Measurements from ENCODE around the gene CALHM3.

CALHM3 gene

DNA sequence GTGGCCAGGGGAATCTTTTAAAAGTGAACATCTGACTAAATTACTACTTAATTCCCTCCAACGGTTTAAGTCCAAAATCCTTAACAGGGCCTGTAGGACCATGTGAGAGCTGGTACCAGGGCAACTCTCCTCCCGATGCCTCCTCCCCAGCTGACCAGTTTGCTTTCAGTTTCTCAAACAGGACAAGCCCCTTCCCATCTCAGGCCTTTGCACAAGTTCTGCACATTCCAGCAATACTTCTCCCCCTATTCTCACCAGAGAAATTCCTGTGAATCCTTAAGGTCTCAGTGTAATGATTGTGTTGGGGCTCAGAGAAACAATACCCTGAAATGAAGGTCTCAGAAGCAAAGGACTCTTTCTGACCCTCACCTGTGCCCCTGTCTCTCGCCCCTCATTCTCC, 12.3 kb downstream of the CALHM3 start:
- TF ChIP-seq, protein P1, sequence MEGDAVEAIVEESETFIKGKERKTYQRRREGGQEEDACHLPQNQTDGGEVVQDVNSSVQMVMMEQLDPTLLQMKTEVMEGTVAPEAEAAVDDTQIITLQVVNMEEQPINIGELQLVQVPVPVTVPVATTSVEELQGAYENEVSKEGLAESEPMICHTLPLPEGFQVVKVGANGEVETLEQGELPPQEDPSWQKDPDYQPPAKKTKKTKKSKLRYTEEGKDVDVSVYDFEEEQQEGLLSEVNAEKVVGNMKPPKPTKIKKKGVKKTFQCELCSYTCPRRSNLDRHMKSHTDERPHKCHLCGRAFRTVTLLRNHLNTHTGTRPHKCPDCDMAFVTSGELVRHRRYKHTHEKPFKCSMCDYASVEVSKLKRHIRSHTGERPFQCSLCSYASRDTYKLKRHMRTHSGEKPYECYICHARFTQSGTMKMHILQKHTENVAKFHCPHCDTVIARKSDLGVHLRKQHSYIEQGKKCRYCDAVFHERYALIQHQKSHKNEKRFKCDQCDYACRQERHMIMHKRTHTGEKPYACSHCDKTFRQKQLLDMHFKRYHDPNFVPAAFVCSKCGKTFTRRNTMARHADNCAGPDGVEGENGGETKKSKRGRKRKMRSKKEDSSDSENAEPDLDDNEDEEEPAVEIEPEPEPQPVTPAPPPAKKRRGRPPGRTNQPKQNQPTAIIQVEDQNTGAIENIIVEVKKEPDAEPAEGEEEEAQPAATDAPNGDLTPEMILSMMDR (IDR thresholded peaks at IDR 0.05; ENCODE audit: control insufficient read depth, insufficient read depth, low read depth, low read length, missing control alignments): no peak
- no peak for DNase-seq (ENCODE audit: low read depth)

DNA sequence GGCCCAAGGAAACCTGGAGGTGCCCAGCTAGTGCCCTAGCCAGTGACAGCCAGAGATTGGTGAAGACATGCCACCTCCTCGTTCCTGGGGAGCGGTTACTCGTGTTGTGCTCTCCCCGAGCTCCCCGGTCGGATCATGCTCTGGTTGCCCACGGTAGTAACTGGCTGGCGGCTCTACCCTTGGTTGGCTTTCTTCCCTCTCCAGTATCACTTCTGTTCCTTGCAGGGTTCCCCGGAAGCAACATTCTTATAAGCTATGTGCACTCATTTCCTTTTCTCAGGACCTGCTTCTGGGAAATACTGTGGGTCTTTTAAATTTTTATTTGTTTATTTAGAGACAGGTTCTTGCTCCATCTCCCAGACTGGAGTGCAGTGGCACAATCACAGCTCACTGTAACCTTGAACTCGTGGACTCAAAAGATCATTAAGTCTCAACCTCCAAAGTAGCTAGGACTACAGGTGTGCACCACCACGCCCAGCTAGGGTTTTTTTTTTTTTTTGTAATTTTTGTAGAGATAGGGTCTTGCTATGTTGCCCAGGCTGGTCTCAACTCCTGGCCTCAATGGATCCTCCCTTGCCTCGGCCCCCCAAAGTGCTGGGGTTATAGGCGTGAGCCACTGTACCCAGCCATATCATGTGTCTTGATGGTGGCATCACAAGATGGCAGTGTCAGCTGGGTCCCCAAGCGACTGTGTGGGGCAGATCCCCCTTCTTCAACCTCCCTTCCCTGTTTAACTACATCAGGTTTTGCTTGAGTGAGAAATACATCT, 13.4 kb downstream of the CALHM3 start:
- no peak overlapping the region for H3K4me3 ChIP-seq (ENCODE audit: control insufficient read depth, low read depth, low read length)
- TF ChIP-seq, protein P1 (IDR thresholded peaks at IDR 0.05; ENCODE audit: control insufficient read depth, insufficient read depth, low read depth, low read length, missing control alignments): no peak
- DNase-seq (ENCODE audit: low read depth): no peak

More for the DNA sequence above, 12.3 kb downstream of the CALHM3 start:
- H3K4me3 ChIP-seq (ENCODE audit: control insufficient read depth, low read depth, low read length): no peak overlapping the region

DNA sequence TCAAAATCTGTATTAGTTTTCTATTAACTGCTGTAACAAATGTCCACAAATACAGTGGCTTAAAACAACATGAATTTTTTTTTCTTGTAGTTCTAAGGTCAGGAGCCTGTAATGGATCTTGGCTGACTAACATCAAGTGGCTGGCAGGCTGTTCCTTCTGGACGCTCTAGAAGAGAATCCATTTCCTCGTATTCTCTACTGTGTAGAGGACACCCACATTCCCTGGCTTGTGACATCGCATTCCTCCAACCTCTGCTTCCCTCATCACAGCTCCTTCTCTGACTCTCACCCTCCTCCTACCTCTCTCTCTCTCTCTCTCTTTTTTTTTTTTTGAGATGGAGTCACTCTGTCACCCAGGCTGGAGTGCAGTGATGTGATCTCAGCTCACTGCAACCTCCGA, 15.5 kb downstream of the CALHM3 start:
- TF ChIP-seq, protein P1 (IDR thresholded peaks at IDR 0.05; ENCODE audit: control insufficient read depth, insufficient read depth, low read depth, low read length, missing control alignments): no peak
- H3K4me3 ChIP-seq (ENCODE audit: control insufficient read depth, low read depth, low read length): no peak overlapping the region
- DNase-seq (ENCODE audit: low read depth): no peak

DNA sequence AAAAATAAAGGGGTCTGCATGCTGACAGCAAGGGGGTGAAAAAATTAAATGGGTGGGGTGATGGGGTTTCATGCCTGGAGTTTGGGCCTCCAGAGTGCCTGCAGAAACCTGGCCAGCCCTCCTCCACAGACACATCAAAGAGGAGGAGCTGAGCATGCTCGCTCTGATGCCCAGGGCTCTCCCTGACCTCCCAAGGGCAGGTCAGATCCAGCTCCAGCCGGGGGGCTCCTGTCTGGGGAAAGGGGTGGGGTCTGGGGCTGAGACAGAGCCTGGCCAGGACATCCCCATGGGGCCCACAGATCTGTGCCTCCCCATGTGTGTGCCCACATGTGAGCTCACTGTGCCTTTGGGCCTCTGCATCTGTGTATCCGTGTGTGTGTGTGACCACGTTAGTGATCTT, 19.4 kb downstream of the CALHM3 start:
- no peak overlapping the region for H3K4me3 ChIP-seq (ENCODE audit: control insufficient read depth, low read depth, low read length)
- no peak for DNase-seq (ENCODE audit: low read depth)
- TF ChIP-seq, protein P1 (IDR thresholded peaks at IDR 0.05; ENCODE audit: control insufficient read depth, insufficient read depth, low read depth, low read length, missing control alignments): no peak

DNA sequence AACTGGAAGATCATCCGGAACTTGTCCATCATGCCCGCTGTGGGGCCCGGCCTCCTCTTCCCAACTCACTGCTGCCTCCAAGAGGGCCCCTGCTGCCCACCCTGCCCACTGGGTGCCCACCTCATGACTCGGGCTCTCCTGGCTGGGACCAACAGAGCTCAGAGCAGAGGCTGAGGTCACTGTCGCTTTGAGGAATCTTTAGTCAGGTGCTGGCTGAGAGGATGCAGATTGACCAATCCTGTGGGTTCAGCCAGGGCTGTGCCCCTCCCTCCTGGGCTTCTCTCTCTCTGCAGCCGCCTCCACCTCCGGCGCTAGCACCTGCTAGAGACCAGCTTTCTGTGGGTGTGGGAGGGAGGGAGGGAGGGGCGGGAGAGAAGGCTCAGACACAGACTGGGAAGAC, 20.3 kb downstream of the CALHM3 start, which contains the start of gene CALHM1:
Gene CALHM1, minus strand, starts transcription at position 181 of the 400 bp plus-strand sequence. Its CDS starts 149 bp downstream, at position 32.
- TF ChIP-seq, protein P1 (IDR thresholded peaks at IDR 0.05; ENCODE audit: control insufficient read depth, insufficient read depth, low read depth, low read length, missing control alignments): no peak
- no peak for DNase-seq (ENCODE audit: low read depth)
- H3K4me3 ChIP-seq (ENCODE audit: control insufficient read depth, low read depth, low read length): no peak within 1 kb of the TSS

DNA sequence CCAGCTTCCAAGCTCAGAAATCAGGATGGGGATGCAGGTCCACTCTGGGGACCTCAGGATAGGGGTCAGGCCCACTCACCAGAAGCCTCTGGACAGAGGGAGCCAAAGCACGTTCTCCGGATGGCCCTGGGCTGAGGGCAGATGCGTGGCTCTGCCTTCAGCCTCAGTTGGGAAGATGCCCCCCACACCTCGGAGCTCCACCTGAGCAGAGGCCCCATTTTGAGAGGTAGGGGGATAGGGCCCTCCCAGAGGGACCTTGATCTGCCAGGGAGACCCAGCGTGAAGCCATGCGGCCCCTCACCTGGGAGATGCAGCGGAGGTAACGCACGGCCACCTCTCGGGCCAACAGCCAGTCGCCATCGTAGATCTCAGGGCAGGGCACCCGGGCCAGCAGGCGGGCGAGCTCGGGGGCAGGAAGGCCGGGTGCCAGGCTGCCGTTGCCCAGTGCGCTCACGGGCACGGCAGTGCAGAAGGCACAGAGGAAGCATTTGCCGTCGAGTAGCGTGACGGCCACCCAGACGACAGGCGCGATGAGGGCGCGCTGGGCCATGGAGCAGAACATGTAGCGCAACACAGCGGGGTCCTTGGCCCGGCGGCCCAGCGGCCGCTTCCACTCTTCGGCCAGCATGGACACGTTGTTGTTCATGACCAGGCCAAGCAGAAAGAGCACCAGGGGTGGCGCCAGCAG, 21.0 kb downstream of the CALHM3 start:
- TF ChIP-seq, protein P1 (IDR thresholded peaks at IDR 0.05; ENCODE audit: control insufficient read depth, insufficient read depth, low read depth, low read length, missing control alignments): no peak
- DNase-seq (ENCODE audit: low read depth): no peak
- no peak overlapping the region for H3K4me3 ChIP-seq (ENCODE audit: control insufficient read depth, low read depth, low read length)

Data from AG09309 (cell line).